ENCODE results near the gene UBE2J2. TPM values are rescaled to one million over a fixed set of nuclear protein-coding genes. Genes with fewer than 3 reads are reported as not detected.

Gene UBE2J2
- total and polyA plus RNA-seq, 2 experiments from 2014 or later, result 47.1 to 70.2 TPM

DNA sequence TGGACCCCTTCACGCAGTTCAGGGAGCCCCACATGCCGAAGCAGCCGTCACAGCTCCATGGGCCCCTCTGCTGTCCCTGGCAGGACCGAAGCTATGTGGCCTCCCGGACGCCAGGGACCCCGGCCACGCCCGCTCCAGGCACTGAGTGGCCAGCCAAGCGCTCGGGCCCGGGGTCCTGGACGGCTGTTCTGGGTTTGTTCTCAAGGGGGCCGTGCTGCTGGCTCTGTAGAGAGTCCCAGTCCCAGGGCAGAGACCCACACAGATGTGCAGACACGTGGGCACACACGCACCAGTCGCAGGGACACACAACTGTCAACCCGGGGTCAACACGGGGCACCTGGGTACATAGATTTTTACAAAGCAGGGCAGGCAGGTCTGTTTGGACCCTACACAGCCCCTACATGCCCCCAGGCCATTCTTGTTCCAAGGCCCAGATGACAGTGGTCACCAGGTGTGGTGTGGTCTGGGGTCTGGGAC lies 34.9 kb downstream of the UBE2J2 start:
- no peaks in the 10 kb centered on the region for H3K4me1 ChIP-seq (ENCODE audit: insufficient read depth)
- H3K9me2 ChIP-seq (ENCODE audit: insufficient read depth), result no peaks in the 10 kb centered on the region
- peaks cover 5% of the 10 kb centered on the region for H4K20me1 ChIP-seq (replicated peaks; ENCODE audit: insufficient read depth)
- no peak for TF ChIP-seq ZNF114 (CRISPR knock-in tag; IDR thresholded peaks at IDR 0.05)
- TF ChIP-seq, protein P1, sequence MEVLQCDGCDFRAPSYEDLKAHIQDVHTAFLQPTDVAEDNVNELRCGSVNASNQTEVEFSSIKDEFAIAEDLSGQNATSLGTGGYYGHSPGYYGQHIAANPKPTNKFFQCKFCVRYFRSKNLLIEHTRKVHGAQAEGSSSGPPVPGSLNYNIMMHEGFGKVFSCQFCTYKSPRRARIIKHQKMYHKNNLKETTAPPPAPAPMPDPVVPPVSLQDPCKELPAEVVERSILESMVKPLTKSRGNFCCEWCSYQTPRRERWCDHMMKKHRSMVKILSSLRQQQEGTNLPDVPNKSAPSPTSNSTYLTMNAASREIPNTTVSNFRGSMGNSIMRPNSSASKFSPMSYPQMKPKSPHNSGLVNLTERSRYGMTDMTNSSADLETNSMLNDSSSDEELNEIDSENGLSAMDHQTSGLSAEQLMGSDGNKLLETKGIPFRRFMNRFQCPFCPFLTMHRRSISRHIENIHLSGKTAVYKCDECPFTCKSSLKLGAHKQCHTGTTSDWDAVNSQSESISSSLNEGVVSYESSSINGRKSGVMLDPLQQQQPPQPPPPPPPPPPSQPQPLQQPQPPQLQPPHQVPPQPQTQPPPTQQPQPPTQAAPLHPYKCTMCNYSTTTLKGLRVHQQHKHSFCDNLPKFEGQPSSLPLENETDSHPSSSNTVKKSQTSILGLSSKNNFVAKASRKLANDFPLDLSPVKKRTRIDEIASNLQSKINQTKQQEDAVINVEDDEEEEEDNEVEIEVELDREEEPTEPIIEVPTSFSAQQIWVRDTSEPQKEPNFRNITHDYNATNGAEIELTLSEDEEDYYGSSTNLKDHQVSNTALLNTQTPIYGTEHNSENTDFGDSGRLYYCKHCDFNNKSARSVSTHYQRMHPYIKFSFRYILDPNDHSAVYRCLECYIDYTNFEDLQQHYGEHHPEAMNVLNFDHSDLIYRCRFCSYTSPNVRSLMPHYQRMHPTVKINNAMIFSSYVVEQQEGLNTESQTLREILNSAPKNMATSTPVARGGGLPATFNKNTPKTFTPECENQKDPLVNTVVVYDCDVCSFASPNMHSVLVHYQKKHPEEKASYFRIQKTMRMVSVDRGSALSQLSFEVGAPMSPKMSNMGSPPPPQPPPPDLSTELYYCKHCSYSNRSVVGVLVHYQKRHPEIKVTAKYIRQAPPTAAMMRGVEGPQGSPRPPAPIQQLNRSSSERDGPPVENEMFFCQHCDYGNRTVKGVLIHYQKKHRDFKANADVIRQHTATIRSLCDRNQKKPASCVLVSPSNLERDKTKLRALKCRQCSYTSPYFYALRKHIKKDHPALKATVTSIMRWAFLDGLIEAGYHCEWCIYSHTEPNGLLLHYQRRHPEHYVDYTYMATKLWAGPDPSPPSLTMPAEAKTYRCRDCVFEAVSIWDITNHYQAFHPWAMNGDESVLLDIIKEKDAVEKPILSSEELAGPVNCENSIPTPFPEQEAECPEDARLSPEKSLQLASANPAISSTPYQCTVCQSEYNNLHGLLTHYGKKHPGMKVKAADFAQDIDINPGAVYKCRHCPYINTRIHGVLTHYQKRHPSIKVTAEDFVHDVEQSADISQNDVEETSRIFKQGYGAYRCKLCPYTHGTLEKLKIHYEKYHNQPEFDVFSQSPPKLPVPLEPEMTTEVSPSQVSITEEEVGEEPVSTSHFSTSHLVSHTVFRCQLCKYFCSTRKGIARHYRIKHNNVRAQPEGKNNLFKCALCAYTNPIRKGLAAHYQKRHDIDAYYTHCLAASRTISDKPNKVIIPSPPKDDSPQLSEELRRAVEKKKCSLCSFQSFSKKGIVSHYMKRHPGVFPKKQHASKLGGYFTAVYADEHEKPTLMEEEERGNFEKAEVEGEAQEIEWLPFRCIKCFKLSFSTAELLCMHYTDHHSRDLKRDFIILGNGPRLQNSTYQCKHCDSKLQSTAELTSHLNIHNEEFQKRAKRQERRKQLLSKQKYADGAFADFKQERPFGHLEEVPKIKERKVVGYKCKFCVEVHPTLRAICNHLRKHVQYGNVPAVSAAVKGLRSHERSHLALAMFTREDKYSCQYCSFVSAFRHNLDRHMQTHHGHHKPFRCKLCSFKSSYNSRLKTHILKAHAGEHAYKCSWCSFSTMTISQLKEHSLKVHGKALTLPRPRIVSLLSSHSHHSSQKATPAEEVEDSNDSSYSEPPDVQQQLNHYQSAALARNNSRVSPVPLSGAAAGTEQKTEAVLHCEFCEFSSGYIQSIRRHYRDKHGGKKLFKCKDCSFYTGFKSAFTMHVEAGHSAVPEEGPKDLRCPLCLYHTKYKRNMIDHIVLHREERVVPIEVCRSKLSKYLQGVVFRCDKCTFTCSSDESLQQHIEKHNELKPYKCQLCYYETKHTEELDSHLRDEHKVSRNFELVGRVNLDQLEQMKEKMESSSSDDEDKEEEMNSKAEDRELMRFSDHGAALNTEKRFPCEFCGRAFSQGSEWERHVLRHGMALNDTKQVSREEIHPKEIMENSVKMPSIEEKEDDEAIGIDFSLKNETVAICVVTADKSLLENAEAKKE (CRISPR knock-in tag; IDR thresholded peaks at IDR 0.05), result no peak
- TF ChIP-seq, protein P2, sequence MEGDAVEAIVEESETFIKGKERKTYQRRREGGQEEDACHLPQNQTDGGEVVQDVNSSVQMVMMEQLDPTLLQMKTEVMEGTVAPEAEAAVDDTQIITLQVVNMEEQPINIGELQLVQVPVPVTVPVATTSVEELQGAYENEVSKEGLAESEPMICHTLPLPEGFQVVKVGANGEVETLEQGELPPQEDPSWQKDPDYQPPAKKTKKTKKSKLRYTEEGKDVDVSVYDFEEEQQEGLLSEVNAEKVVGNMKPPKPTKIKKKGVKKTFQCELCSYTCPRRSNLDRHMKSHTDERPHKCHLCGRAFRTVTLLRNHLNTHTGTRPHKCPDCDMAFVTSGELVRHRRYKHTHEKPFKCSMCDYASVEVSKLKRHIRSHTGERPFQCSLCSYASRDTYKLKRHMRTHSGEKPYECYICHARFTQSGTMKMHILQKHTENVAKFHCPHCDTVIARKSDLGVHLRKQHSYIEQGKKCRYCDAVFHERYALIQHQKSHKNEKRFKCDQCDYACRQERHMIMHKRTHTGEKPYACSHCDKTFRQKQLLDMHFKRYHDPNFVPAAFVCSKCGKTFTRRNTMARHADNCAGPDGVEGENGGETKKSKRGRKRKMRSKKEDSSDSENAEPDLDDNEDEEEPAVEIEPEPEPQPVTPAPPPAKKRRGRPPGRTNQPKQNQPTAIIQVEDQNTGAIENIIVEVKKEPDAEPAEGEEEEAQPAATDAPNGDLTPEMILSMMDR (conservative IDR thresholded peaks at IDR 0.05; ENCODE audit: low read depth in 2 of 2), result no peak
- no peak for TF ChIP-seq NANOG (IDR thresholded peaks at IDR 0.05; ENCODE audit: borderline replicate concordance)
- no peak for TF ChIP-seq EZH2phosphoT487 (IDR thresholded peaks at IDR 0.05; ENCODE audit: unreplicated experiment)
- no peak for TF ChIP-seq STAT1 (IDR thresholded peaks at IDR 0.05; ENCODE audit: unreplicated experiment)
- TF ChIP-seq ZNF331 (CRISPR knock-in tag; IDR thresholded peaks at IDR 0.05; ENCODE audit: low read depth), result no peak
- no peak for TF ChIP-seq EZH2 (IDR thresholded peaks at IDR 0.05; ENCODE audit: low read depth, unreplicated experiment)
- TF ChIP-seq, protein P3, sequence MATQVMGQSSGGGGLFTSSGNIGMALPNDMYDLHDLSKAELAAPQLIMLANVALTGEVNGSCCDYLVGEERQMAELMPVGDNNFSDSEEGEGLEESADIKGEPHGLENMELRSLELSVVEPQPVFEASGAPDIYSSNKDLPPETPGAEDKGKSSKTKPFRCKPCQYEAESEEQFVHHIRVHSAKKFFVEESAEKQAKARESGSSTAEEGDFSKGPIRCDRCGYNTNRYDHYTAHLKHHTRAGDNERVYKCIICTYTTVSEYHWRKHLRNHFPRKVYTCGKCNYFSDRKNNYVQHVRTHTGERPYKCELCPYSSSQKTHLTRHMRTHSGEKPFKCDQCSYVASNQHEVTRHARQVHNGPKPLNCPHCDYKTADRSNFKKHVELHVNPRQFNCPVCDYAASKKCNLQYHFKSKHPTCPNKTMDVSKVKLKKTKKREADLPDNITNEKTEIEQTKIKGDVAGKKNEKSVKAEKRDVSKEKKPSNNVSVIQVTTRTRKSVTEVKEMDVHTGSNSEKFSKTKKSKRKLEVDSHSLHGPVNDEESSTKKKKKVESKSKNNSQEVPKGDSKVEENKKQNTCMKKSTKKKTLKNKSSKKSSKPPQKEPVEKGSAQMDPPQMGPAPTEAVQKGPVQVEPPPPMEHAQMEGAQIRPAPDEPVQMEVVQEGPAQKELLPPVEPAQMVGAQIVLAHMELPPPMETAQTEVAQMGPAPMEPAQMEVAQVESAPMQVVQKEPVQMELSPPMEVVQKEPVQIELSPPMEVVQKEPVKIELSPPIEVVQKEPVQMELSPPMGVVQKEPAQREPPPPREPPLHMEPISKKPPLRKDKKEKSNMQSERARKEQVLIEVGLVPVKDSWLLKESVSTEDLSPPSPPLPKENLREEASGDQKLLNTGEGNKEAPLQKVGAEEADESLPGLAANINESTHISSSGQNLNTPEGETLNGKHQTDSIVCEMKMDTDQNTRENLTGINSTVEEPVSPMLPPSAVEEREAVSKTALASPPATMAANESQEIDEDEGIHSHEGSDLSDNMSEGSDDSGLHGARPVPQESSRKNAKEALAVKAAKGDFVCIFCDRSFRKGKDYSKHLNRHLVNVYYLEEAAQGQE (IDR thresholded peaks at IDR 0.05; ENCODE audit: unreplicated experiment), result no peak
- no peak for TF ChIP-seq JUNB (IDR thresholded peaks at IDR 0.05; ENCODE audit: unreplicated experiment)
- TF ChIP-seq, protein P4, sequence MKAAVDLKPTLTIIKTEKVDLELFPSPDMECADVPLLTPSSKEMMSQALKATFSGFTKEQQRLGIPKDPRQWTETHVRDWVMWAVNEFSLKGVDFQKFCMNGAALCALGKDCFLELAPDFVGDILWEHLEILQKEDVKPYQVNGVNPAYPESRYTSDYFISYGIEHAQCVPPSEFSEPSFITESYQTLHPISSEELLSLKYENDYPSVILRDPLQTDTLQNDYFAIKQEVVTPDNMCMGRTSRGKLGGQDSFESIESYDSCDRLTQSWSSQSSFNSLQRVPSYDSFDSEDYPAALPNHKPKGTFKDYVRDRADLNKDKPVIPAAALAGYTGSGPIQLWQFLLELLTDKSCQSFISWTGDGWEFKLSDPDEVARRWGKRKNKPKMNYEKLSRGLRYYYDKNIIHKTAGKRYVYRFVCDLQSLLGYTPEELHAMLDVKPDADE (IDR thresholded peaks at IDR 0.05), result no peak
- TF ChIP-seq POLR2AphosphoS5 (IDR thresholded peaks at IDR 0.05; ENCODE audit: low read depth), result no peak
- TF ChIP-seq CREB1 (CRISPR knock-in tag; IDR thresholded peaks at IDR 0.05; ENCODE audit: low read depth), result no peak
- H3K27ac Mint-ChIP-seq, result no peak overlapping the region
- DNase-seq (ENCODE audit: low spot score), result no peak
- H3K36me3 Mint-ChIP-seq (ENCODE audit: low read depth), result peaks cover 10% of the 10 kb centered on the region
- peaks cover 5% of the 10 kb centered on the region; the same call in 1 of the 2 replicates for H3K79me2 ChIP-seq (replicated peaks; ENCODE audit: insufficient read depth)
- H3K4me3 Mint-ChIP-seq, result no peak overlapping the region
- no peak overlapping the region for H3K4me3 ChIP-seq
- H3K36me3 ChIP-seq (ENCODE audit: insufficient read depth), result no peaks in the 10 kb centered on the region
- no peak overlapping the region for H3K4me2 ChIP-seq
- no peak overlapping the region for H2AFZ ChIP-seq
- peaks cover 1% of the 10 kb centered on the region; the same call in 1 of the 2 replicates for H3F3A ChIP-seq (replicated peaks; ENCODE audit: low read depth)
- H3K27ac ChIP-seq (ENCODE audit: low read depth), result no peak overlapping the region
- H3K4me1 Mint-ChIP-seq, result peaks cover 6% of the 10 kb centered on the region; the same call in 2 of the 3 replicates
- peaks cover 8% of the 10 kb centered on the region for H3K27me3 Mint-ChIP-seq (ENCODE audit: insufficient read depth, low read depth, poor library complexity)
- H3K9me3 Mint-ChIP-seq, result peaks cover 6% of the 10 kb centered on the region
- no peak for ATAC-seq
- no peaks in the 10 kb centered on the region for H3K27me3 ChIP-seq (ENCODE audit: insufficient read depth)

Data from GM23338 (cell line).